Neural progenitor cell (in vitro differentiated cells): Measurements from ENCODE around the gene APBB2.

Experiments
- EZH2 ChIP-seq: fragments of 200-600 bp; sonication (generic); IDR thresholded peaks from 2 replicates; pipeline ENCODE4 v1.6.1; 2017; ENCODE audit warnings: antibody characterized with exemption, mild to moderate bottlenecking, moderate library complexity
- EZH2phosphoT487 ChIP-seq: fragments of 200-600 bp; sonication (generic); IDR thresholded peaks from 2 replicates; pipeline ENCODE4 v1.6.1; 2017; ENCODE audit warnings: antibody characterized with exemption
- TF ChIP-seq, protein P1 (sequence below): fragments of 200-600 bp; sonication (generic); IDR thresholded peaks from 2 replicates; pipeline ENCODE4 v1.5.1; 2017; ENCODE audit warnings: antibody characterized with exemption, mild to moderate bottlenecking

DNA sequence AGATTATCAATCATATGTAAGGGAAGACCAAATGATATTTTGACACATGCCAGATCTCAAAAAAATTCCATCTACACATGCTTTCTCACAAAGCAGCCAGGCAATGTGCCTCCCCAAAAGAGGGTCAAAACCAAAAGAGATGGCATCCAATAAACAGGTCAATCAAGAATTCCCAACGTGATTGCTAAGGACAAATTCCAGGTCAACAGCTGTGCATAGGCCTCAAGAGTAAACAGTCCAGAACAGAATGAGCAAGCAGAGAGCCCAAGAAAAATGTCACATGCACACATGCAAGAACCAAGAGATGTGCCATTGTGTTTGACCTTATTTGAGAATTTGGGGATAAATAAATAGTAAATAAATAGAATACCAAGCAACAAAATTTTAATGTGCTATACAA lies 136.7 kb downstream of the APBB2 start:
- TF ChIP-seq, protein P1, sequence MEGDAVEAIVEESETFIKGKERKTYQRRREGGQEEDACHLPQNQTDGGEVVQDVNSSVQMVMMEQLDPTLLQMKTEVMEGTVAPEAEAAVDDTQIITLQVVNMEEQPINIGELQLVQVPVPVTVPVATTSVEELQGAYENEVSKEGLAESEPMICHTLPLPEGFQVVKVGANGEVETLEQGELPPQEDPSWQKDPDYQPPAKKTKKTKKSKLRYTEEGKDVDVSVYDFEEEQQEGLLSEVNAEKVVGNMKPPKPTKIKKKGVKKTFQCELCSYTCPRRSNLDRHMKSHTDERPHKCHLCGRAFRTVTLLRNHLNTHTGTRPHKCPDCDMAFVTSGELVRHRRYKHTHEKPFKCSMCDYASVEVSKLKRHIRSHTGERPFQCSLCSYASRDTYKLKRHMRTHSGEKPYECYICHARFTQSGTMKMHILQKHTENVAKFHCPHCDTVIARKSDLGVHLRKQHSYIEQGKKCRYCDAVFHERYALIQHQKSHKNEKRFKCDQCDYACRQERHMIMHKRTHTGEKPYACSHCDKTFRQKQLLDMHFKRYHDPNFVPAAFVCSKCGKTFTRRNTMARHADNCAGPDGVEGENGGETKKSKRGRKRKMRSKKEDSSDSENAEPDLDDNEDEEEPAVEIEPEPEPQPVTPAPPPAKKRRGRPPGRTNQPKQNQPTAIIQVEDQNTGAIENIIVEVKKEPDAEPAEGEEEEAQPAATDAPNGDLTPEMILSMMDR: no peak
- TF ChIP-seq EZH2 (no peak), EZH2phosphoT487 (no peak)
